Caki2 (cell line): ENCODE data around the gene NOXA1. TPM values are rescaled to one million over a fixed set of nuclear protein-coding genes. Genes with fewer than 3 reads are reported as not detected.

Source experiments
- DNase-seq: peaks from one replicate; pipeline ENCODE4 v3.0.0-alpha.2; 2015; ENCODE audit warnings: low read depth
- in situ Hi-C: cut with HindIII; loops from 2 replicates; pipeline ENCODE4 v1.10.0; 2016; ENCODE audit warnings: low sequenced_read_pairs, low pct_unique_long_range_greater_than_20kb, mixed read lengths
- total RNA-seq: library from RNA; depleted of rRNA; stranded (reverse); fragments of >200 nt; shearing (Covaris generic); gene quantifications from 2 replicates; pipeline ENCODE4 v1.2.3, GENCODE V29; 2014; ENCODE audit warnings: low replicate concordance

Gene NOXA1
- total RNA-seq, 1 experiment from 2014 or later = 5.1 TPM

DNA sequence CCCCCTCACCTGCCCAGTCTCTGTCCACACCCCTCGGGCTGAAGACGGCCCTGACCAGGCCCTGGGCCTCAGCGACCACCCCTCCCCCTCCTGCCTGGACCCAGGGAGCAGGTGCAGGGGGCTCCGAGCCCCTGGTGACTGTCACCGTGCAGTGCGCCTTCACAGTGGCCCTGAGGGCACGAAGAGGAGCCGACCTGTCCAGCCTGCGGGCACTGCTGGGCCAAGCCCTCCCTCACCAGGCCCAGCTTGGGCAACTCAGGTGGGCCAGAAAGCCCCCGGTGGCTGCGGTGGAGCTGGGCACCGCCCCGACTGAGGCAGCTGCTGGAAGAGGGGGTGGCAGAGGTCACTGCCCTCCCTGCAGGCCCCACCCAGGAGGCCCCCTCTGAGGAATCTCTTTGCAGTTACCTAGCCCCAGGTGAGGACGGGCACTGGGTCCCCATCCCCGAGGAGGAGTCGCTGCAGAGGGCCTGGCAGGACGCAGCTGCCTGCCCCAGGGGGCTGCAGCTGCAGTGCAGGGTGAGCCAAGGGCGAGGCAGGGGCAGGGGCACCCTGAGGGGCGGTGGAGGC lies 10.2 kb downstream of the NOXA1 start:
- in situ Hi-C loops = no loop called here
- DNase-seq = no peak

DNA sequence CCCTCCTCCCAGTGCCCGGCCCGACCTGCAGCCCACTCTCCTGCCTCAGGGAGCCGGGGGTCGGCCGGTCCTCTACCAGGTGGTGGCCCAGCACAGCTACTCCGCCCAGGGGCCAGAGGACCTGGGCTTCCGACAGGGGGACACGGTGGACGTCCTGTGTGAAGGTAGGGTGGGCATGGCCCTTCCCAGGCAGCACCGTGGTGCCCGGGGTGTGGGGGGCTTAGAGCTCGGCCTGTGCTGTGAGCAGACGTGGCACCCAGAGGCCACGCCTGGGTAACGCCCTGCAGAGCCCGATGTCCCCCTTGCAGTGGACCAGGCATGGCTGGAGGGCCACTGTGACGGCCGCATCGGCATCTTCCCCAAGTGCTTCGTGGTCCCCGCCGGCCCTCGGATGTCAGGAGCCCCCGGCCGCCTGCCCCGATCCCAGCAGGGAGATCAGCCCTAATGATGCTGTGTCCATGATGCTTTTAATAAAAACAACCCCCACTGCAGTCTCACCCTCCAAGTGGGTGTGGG lies 10.8 kb downstream of the NOXA1 start:
- in situ Hi-C loops = no loop called here
- DNase-seq = no peak

DNA sequence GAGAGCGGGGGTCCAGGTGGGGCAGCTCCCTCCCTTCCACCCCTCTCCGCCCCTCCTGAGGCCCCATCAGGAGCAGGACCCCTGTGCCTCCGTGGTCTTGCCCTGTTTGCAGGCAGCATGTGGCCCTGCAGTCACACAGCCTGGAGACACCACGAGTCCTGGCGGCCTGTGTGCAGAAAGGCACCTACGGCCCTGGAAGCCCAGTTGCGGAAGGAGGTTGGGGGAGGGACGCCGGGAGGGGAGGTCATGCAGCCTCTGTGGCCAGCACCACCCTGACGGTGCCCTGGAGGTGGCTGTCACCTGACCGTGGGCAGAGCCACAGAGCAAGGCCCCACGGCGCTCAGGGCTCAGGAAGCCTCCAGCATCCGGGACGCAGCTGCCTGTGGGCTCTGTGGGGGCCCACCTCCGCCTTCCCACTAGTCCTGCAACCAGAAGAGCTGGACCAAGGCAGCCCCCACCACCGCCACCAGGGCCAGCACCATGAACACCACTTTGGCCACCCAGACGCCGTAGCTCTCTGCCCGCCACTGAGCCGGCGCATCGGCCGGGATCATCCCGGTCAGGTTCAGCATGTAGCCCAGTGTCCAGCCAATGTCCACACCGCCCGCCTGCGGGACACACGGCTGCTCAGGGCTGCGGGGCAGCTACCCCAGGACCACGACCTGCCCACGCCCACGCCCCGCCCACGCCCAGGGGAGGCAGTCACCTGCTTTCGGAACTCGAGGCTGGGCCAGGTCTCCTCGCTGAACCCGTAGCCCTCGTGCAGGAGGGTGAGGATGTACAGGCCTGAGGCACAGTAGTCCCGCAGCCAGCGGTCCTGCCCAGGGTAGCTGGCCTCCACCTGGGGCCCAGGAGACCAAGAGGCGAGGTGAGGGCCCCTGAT lies 11.5 kb downstream of the NOXA1 start:
- no peak for DNase-seq
- in situ Hi-C loops = no loop called here

DNA sequence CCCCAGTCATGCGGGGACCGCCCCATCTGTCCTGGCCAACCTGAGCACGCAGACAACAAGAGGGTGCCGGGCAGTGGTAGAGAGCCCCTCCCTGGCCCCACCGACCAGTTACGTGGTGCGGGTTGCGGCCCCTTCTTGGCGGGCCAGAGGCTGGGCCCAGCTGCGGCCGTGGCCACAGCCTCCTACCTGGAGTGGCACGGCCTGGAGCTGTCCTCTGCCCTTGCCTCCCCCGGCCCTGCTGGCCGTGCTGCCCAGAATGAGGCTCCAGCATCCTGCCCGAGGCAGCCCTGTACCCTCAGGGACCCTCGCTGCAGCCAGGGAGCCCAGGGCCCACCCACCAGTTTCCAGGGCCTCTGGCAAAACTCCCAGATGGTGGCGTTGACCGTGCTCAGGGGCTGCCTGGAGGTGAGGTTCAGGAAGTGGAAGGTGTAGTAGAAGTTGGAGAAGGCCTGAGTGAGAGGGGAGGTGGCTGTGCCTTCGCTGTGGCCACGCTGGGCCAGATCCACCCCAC lies 12.2 kb downstream of the NOXA1 start:
- in situ Hi-C loops = no loop called here

DNA sequence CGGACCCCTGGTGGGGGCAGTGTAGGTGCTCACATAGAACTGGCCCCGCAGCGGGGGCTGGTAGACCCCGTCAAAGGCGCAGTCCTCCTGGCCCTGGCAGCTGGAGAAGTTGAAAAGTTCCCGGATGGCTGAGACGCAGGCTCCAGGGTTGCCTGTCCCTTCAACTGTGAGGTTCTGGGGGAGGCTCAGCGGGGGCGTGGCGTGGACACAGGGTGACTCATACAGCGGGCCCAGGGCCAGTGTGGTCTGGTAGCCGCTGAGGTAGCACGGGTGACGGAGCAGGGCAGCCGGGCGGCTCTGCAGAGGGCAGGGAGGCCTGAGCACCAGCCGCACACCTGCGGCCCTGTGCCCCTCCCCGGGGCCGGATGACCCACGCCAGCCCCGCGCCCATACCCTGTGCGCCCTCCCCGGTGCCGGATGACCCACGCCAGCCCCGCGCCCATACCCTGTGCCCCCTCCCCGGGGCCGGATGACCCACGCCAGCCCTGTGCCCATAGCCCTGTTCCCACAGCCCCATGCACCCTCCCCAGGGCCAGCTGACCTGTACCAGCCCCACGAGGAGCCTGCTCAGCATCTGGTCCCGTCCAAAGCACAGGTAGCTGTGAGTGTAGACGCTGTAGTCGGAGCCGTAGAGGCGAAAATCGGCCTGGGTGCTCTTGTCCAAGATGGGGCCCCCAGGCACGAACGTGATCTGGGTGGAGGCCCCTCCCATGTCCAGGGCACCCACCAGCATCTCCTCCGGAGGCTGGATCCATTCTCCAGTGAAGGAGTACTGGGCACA lies 13.0 kb downstream of the NOXA1 start:
- in situ Hi-C loops = no loop called here
- DNase-seq = peak; percentile 82

More for the DNA sequence above, 12.2 kb downstream of the NOXA1 start:
- no peak for DNase-seq

DNA sequence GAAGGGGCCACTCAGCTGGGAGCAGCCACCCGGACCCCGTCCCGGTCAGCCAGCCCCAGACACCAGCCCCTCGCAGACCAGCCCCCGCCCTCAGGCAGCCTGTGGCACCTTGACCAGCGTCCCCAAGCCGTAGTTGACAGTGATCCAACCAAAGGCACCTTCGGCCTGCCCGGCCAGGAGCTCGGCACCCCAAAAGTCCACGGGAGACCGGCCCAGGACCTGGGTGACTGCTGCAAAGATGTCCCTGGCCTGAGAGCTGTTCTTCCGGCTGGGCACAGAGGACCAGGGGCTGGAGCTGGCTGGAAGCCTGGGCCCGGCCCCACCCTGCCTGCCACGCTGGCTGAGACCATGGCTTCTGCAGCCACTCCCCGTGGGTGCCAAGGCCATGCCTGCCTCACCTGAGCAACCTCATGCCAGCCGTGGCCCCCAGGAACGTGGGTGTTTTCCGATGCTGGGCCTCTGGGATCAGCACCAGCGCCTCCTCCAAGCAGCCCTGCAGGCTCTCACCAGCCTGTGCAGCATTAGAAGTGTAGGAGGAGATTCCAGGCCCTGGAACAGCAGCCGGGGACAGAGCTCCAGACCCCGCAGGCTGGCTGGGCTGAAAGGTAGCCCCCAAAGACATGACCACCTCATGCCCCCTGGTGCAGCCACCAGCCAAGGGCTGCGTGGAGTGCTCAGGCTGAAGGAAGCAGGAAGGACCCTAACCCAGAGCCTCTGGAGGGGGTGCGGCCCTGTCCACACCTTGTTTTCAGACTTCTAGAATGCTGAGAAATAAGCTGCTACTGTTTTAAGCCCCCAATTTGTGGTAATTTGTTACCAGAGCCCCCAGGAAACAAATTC lies 13.8 kb downstream of the NOXA1 start:
- in situ Hi-C loops = no loop called here
- DNase-seq = no peak

DNA sequence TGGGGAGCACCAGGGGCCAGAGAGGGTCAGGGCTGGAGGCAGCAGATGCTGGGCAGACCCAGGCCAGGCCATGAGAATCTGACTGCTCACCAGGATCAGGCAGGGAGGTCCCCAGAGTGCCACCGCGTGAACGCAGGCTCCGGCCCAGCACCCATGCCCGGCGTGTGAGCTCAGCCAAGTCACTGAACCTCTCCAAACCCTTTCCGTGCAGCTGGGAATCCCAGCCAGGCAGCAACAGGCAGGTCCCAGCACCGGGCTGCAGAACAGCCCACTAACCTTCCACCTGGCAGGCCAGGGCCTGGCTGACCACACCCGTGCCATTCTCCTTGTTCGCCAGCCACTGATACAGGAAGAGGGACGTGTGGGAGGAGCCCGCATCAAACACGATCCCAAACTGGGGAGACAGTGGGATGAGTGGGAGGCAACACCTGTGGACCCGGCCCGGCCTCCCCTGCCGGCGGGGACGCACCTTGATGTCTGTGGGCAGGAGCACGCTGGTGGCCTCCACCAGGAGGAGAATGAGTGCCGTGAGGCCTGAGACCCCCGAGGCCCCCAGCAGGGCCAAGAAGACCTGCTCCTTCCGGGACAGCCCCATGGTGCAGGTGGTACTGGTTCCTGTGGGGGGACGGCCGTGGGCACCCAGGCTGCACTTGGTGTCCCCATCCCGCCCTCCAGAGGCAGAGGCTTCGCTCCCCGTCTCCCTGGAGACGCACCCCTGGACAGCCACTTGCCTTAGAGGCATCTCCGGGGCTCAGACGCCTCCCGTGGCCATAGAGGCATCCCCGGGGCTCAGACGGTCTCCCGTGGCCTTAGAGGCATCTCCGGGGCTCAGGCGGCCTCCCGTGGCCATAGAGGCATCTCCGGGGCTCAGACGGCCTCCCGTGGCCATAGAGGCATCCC lies 14.7 kb downstream of the NOXA1 start:
- in situ Hi-C loops = no loop called here
- DNase-seq = no peak

DNA sequence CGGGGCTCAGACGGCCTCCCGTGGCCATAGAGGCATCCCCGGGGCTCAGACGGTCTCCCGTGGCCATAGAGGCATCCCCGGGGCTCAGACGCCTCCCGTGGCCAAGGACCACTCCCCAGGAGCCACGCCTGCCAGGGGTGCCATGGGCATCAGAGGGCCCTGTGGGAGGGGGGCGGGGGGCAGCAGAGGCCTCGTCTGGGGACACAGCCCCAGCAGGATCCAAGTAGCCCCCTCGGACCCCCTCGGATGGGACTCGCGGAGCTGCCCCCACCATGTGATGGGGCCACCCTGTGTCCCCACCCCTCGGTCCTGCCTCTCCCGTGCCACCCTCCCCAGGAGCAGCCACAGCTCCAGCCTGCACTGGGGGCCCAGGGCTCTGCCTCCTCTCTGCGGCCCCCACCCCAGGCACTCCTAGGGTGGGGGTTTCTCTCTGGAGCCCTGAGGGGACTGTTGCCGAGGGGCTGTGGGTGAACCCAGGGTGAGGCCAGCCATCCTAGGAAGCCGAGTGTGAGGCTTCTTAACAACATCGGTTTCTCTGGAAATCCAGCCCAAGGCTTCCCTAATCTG lies 15.5 kb downstream of the NOXA1 start:
- no peak for DNase-seq
- in situ Hi-C loops = no loop called here

DNA sequence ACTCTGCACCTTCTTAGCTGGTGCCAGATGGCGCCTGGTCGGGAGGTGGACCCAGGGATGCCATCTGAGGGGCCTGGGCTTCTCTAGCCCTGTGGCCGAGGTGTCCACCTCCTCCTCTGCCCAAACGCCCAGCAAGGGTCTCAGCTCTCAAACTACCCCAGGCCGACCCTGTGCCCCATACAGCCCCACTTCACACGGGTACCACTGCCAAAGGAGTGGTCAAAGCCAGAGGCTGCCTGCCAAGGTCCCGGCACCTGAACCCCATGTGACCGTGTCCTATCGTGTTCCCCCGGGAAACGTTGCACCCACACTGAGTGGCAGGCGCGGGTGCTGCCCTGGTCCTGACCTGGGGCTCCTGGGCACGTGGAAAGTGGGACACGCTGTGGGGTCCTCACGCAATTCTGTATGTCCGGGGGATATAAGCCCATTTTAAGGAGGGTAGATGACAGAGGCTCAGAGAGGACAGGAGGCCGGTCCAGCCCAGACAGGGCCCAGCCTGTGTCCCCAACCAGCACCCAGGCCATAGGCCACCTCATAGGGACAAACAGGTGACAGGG lies 16.0 kb downstream of the NOXA1 start:
- in situ Hi-C loops = no loop called here
- DNase-seq = no peak

DNA sequence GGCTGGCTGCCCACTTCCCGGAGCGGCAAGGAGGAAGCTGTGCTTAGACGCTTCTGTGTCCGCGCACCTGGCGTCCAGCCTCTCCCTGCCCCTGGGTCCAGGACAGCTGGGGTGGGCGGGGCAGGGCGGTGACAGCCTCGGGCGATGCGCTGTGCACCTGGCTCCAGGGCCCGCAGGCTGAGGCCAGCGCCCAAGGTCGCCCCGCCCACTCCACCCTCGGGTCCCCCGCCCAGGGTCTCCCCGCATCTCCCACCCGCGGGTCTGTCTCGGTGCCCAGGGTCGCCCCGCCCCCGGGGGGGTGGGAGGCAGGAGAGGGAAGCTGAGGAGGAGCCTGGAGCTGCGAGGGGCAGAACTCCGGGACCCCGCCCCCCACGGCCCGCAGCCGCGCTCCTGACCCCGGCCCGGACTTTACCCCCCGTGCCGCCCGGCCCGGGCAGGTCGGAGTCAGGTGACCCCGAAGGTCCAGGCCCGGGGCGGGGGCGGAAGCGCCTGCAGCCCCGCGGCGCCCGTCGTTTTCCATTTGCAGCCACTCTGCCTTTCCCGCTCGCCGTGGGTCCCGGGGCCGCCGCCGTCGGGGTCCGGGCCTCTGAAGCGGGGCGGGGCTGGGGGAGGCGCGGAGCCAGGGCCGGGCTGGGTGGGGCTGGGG lies 18.2 kb downstream of the NOXA1 start, which contains the start of gene ENTPD8:
ENTPD8 (minus strand) TSS at position 69 of the 646 bp plus-strand sequence. CDS start 3,072 bp downstream, outside the sequence.
- in situ Hi-C loops = no loop called here
- DNase-seq = no peak

DNA sequence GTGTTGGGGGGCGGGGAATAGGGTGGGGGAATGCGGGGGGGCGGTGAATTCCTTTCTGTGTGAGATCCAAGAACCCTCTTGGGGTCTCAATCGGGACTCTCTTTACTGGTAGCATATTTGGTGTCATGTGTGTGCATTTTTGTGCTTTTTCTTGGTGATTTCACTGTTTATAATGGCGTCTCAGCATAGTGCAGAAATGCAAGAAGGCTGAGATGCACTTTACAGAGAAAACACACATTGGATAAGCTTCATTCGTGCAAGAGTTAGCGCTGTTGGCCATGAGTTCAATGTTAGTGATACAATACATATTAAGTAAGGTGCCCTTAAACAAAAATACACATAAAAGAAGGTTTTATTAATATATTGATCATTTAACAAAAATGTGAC lies 18.7 kb downstream of the NOXA1 start:
- in situ Hi-C loops = no loop called here
- no peak for DNase-seq

DNA sequence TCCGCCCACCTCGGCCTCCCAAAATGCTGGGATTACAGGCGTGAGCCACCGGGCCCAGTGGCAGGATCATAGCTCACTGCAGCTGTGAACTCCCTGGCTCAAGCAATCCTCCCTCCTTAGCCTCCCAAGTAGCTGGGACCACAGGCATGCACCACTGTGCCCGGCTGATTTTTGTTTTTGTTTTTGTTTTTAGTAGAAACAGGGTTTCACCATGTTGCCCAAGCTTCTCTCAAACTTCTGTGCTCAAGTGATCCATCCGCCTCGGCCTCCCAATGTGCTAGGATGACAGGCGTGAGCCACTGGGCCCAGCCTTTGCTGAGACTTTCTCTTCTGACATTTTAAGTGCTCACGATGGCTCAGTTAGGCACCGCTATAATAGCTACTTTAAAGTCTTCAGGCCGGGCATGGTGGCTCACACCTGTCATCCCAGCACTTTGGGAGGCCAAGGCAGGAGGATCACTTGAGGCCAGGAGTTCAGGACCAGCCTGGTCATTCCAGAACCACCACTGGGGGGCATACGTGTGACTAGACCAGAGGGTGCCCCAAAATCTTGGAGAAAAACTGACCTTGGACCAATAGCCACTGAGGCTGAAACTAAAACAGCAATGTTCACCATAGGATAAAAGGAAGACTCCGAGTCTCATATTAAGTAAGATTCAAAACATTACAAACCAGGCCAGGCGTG lies 21.1 kb downstream of the NOXA1 start:
- in situ Hi-C loops = no loop called here
- DNase-seq = no peak

DNA sequence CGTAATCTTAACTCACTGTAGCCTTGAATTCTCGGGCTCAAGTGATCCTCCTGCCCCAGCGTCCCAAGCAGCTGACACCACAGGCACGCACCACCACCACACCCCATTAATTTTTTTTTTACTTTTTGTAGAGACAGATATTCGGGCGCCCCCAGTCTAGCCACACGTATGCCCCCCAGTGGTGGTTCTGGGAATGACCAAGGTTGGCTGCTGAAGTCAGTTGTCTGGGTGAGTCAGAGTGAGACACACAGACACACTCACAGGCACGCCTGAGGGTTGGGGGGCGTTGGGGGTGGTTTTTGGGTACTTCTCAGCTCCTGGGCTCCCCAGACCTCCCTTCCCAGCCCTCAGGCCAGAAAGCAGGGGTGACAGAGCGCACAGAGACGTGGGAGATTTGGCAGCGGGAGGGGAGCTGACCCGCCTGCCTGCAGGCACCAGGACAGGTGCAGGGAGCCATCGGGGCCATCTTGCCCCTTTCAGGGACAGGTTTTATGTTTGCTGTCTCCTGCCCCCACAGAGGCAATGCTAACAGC lies 22.1 kb downstream of the NOXA1 start:
- DNase-seq = peak; percentile 73
- in situ Hi-C loops = no loop called here

DNA sequence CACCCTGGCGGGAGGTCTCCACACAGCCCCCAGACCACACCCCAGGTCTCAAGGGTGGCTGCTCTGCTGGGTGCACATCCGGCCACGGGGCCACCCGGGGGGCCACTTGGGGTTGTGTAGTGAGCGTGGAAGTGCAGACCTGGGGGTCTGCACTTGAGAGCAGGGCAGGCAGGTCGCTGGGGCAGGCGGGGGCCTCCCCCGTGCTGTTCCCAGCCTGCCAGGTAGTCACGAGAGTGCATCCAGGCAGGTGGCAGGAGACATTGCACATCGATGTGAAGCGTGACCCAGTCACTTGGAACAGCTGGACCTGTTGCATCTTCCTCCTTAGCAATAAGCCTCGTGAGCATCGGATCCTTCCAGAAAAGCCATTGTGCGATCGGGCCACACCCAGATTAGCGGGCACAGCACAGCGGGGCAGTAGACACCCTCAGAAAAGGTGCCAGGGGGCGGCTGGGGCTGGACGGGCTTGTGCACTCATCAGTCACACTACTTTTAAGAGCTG lies 22.8 kb downstream of the NOXA1 start:
- DNase-seq = no peak
- in situ Hi-C loops = no loop called here

DNA sequence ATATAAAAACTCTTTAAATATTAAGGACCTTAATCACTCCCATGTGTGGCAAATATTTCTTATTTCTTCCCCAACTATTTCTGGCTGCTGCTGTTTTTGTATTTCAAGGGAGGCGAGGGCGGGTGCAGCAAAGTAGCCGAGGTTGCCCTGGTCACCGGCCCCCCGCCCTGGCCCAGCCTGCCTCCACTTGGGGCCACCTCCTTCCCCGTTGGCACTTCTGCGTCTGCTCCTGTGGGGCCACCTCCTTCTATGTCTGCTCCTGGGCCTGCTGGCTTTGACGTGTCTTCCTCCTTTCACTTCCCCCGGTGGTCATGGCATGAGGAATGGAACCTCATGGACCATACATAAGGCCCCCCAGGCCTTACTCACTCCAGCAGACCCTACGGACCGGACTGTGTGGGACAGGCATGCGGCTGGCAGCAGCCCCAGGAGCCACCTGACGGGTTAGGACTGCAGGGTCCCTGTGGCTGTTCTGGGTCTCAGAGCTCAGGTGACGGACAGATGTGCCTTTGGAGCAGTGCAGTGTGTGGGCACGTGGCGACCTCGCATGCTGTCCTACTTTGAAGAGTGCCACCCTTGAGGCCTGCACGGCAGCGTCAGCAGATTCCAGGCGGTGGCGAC lies 23.8 kb downstream of the NOXA1 start:
- in situ Hi-C loops = no loop called here
- DNase-seq = no peak
